ENCODE data around the gene ATP8A2. TPM values are rescaled to one million over a fixed set of nuclear protein-coding genes. Genes with fewer than 3 reads are reported as not detected.

The ATP8A2 gene
- total RNA-seq, 1 donor from 2014 or later: 1.3 TPM

GRCh38 chr13:26026211-26026610 is 654.4 kb downstream of the ATP8A2 start:
- H3K4me2 ChIP-seq (ENCODE audit: low read length): no peak overlapping the region
- H3K4me3 Mint-ChIP-seq (ENCODE audit: unreplicated experiment): no peak overlapping the region
- DNase-seq (ENCODE audit: low read depth) (no peak), FAIRE-seq (no peak)
- no peaks in the 10 kb centered on the region for H3K36me3 ChIP-seq (ENCODE audit: insufficient read depth, low read length)
- H3K9me3 ChIP-seq (ENCODE audit: insufficient read depth, low read depth, low read length): no peaks in the 10 kb centered on the region
- H3K79me2 ChIP-seq (ENCODE audit: insufficient read depth, low read length): no peaks in the 10 kb centered on the region
- peaks cover 26% of the 10 kb centered on the region for H3K4me1 ChIP-seq (ENCODE audit: insufficient read depth, low read length)
- no peak overlapping the region for H3K27ac Mint-ChIP-seq (ENCODE audit: unreplicated experiment)
- H3K9ac ChIP-seq (ENCODE audit: low read length): no peak overlapping the region
- no peak overlapping the region for H3K4me3 ChIP-seq (ENCODE audit: insufficient read depth, low read depth, low read length)
- peaks cover 10% of the 10 kb centered on the region for H3K9me3 Mint-ChIP-seq (ENCODE audit: unreplicated experiment)
- H3K27me3 ChIP-seq (ENCODE audit: insufficient read depth, low read length): no peaks in the 10 kb centered on the region
- H2AFZ ChIP-seq (ENCODE audit: low read depth, low read length): no peak overlapping the region
- H3K36me3 Mint-ChIP-seq (ENCODE audit: low read depth, unreplicated experiment): no peaks in the 10 kb centered on the region
- H3K4me1 Mint-ChIP-seq (ENCODE audit: low read depth, unreplicated experiment): peaks cover 18% of the 10 kb centered on the region
- peaks cover 7% of the 10 kb centered on the region for H3K27me3 Mint-ChIP-seq (ENCODE audit: low read depth, unreplicated experiment)
- H3K27ac ChIP-seq (ENCODE audit: low read depth, low read length): no peak overlapping the region
- H4K20me1 ChIP-seq (ENCODE audit: insufficient read depth, low read length): no peaks in the 10 kb centered on the region
- TF ChIP-seq EZH2 (IDR thresholded peaks at IDR 0.05; ENCODE audit: insufficient read depth, low read length) (no peak), CTCF (IDR thresholded peaks at IDR 0.05; ENCODE audit: insufficient read depth, low read depth, low read length) (no peak)

- Mint-ChIP-seq H3K27me3 (ENCODE audit: low read depth, unreplicated experiment) (peaks cover 9% of the 10 kb centered on the region), H3K27ac (ENCODE audit: unreplicated experiment) (no peak overlapping the region), H3K4me1 (ENCODE audit: low read depth, unreplicated experiment) (no peaks in the 10 kb centered on the region), H3K36me3 (ENCODE audit: low read depth, unreplicated experiment) (no peaks in the 10 kb centered on the region), H3K9me3 (ENCODE audit: unreplicated experiment) (peaks cover 15% of the 10 kb centered on the region), H3K4me3 (ENCODE audit: unreplicated experiment) (no peak overlapping the region)
- FAIRE-seq (no peak), DNase-seq (ENCODE audit: low read depth) (no peak)
- Histone ChIP-seq H3K4me2 (ENCODE audit: low read length) (no peak overlapping the region), H3K9ac (ENCODE audit: low read length) (no peak overlapping the region), H3K4me1 (ENCODE audit: insufficient read depth, low read length) (peaks cover 3% of the 10 kb centered on the region), H4K20me1 (ENCODE audit: insufficient read depth, low read length) (no peaks in the 10 kb centered on the region), H3K9me3 (ENCODE audit: insufficient read depth, low read depth, low read length) (no peaks in the 10 kb centered on the region), H3K4me3 (ENCODE audit: insufficient read depth, low read depth, low read length) (no peak overlapping the region), H3K36me3 (ENCODE audit: insufficient read depth, low read length) (no peaks in the 10 kb centered on the region), H3K27me3 (ENCODE audit: insufficient read depth, low read length) (no peaks in the 10 kb centered on the region), H3K79me2 (ENCODE audit: insufficient read depth, low read length) (no peaks in the 10 kb centered on the region), H3K27ac (ENCODE audit: low read depth, low read length) (no peak overlapping the region), H2AFZ (ENCODE audit: low read depth, low read length) (no peak overlapping the region)
- no peak for TF ChIP-seq CTCF (IDR thresholded peaks at IDR 0.05; ENCODE audit: insufficient read depth, low read depth, low read length)
- no peak for TF ChIP-seq EZH2 (IDR thresholded peaks at IDR 0.05; ENCODE audit: insufficient read depth, low read length)
Measured at GRCh38 chr13:26029581-26030136, 657.9 kb downstream of the ATP8A2 start.

GRCh38 chr13:26030331-26030730 is 658.6 kb downstream of the ATP8A2 start:
- Histone ChIP-seq H3K27ac (ENCODE audit: low read depth, low read length) (no peak overlapping the region), H3K9ac (ENCODE audit: low read length) (no peak overlapping the region), H3K79me2 (ENCODE audit: insufficient read depth, low read length) (no peaks in the 10 kb centered on the region), H4K20me1 (ENCODE audit: insufficient read depth, low read length) (no peaks in the 10 kb centered on the region), H3K9me3 (ENCODE audit: insufficient read depth, low read depth, low read length) (no peaks in the 10 kb centered on the region), H3K27me3 (ENCODE audit: insufficient read depth, low read length) (no peaks in the 10 kb centered on the region), H3K4me2 (ENCODE audit: low read length) (no peak overlapping the region), H3K4me3 (ENCODE audit: insufficient read depth, low read depth, low read length) (no peak overlapping the region), H3K4me1 (ENCODE audit: insufficient read depth, low read length) (no peaks in the 10 kb centered on the region), H2AFZ (ENCODE audit: low read depth, low read length) (no peak overlapping the region), H3K36me3 (ENCODE audit: insufficient read depth, low read length) (no peaks in the 10 kb centered on the region)
- Mint-ChIP-seq H3K4me3 (ENCODE audit: unreplicated experiment) (no peak overlapping the region), H3K4me1 (ENCODE audit: low read depth, unreplicated experiment) (no peaks in the 10 kb centered on the region), H3K36me3 (ENCODE audit: low read depth, unreplicated experiment) (no peaks in the 10 kb centered on the region), H3K9me3 (ENCODE audit: unreplicated experiment) (peaks cover 15% of the 10 kb centered on the region), H3K27ac (ENCODE audit: unreplicated experiment) (no peak overlapping the region), H3K27me3 (ENCODE audit: low read depth, unreplicated experiment) (peaks cover 9% of the 10 kb centered on the region)
- FAIRE-seq: no peak
- DNase-seq (ENCODE audit: low read depth): no peak
- TF ChIP-seq EZH2 (IDR thresholded peaks at IDR 0.05; ENCODE audit: insufficient read depth, low read length) (no peak), CTCF (IDR thresholded peaks at IDR 0.05; ENCODE audit: insufficient read depth, low read depth, low read length) (no peak)

Measured in astrocyte (in vitro differentiated cells and primary cell).